GM23338 (cell line): Measurements from ENCODE around the gene P2RX7. TPM values are rescaled to one million over a fixed set of nuclear protein-coding genes. Genes with fewer than 3 reads are reported as not detected.
"Not testable (repeated sequence)": the region's sequence is repeated elsewhere in the genome, so short reads cannot be mapped to it uniquely, and the experiment has no call there.

Experiments used
- ATAC-seq: fragments of 200-7000 bp; cut with Tn5 transposase; 3 replicates; pipeline ENCODE4 v1.9.1; 2020
- DNase-seq: peaks from one replicate; pipeline ENCODE4 v3.0.0-alpha.2; 2015; ENCODE audit warnings: low spot score
- H2AFZ ChIP-seq: fragments of 200-600 bp; sonication (generic); 2 replicates; pipeline ENCODE4 v1.8.0; 2016; ENCODE audit warnings: antibody characterized with exemption, mild to moderate bottlenecking, moderate library complexity
- H3F3A ChIP-seq: fragments of 200-600 bp; sonication (generic); replicated peaks from 2 replicates; pipeline ENCODE4 v1.8.0; 2017; ENCODE audit warnings: antibody characterized with exemption, mixed run types, low read depth
- H3K27ac ChIP-seq: fragments of 200-600 bp; sonication (generic); 2 replicates; pipeline ENCODE4 v1.6.1; 2016; ENCODE audit warnings: low read depth
- H3K27me3 ChIP-seq: fragments of 200-600 bp; sonication (generic); 2 replicates; pipeline ENCODE4 v1.8.0; 2016; ENCODE audit warnings: mild to moderate bottlenecking, mixed run types, moderate library complexity; ENCODE audit not compliant: insufficient read depth
- H3K36me3 ChIP-seq: fragments of 200-600 bp; sonication (generic); 2 replicates; pipeline ENCODE4 v1.8.0; 2016; ENCODE audit warnings: mild to moderate bottlenecking; ENCODE audit not compliant: insufficient read depth
- H3K4me1 ChIP-seq: fragments of 200-600 bp; sonication (generic); 2 replicates; pipeline ENCODE4 v1.8.0; 2016; ENCODE audit warnings: mild to moderate bottlenecking, moderate library complexity; ENCODE audit not compliant: insufficient read depth
- H3K4me2 ChIP-seq: fragments of 200-600 bp; sonication (generic); 2 replicates; pipeline ENCODE4 v1.7.1; 2017; ENCODE audit warnings: mixed run types
- H3K4me3 ChIP-seq: fragments of 200-600 bp; sonication (generic); 2 replicates; pipeline ENCODE4 v1.6.1; 2016; ENCODE audit warnings: mixed run types
- H3K79me2 ChIP-seq: fragments of 200-600 bp; sonication (generic); replicated peaks from 2 replicates; pipeline ENCODE4 v1.8.0; 2017; ENCODE audit warnings: mild to moderate bottlenecking; ENCODE audit not compliant: insufficient read depth
- H3K9me2 ChIP-seq: fragments of 200-600 bp; sonication (generic); 2 replicates; pipeline ENCODE4 v1.8.0; 2017; ENCODE audit not compliant: insufficient read depth
- H4K20me1 ChIP-seq: fragments of 200-600 bp; sonication (generic); replicated peaks from 2 replicates; pipeline ENCODE4 v1.8.0; 2017; ENCODE audit warnings: mild to moderate bottlenecking; ENCODE audit not compliant: insufficient read depth
- H3K27ac Mint-ChIP-seq: 2 replicates; pipeline ENCODE4 v1.8.0; 2020; ENCODE audit warnings: inconsistent platforms, mild to moderate bottlenecking, moderate library complexity, mixed read lengths
- H3K27me3 Mint-ChIP-seq: 3 replicates; pipeline ENCODE4 v1.8.0; 2022; ENCODE audit warnings: low read depth, mild to moderate bottlenecking, moderate library complexity, mixed read lengths, inconsistent platforms; ENCODE audit not compliant: insufficient read depth, poor library complexity
- H3K36me3 Mint-ChIP-seq: 3 replicates; pipeline ENCODE4 v1.8.0; 2021; ENCODE audit warnings: low read depth, mild to moderate bottlenecking, inconsistent platforms, moderate library complexity, mixed read lengths
- H3K4me1 Mint-ChIP-seq: 3 replicates; pipeline ENCODE4 v1.8.0; 2020; ENCODE audit warnings: mild to moderate bottlenecking, inconsistent platforms, mixed read lengths
- H3K4me3 Mint-ChIP-seq: 3 replicates; pipeline ENCODE4 v1.8.0; 2021; ENCODE audit warnings: moderate library complexity, mild to moderate bottlenecking, inconsistent platforms, mixed read lengths
- H3K9me3 Mint-ChIP-seq: 3 replicates; pipeline ENCODE4 v1.8.0; 2020; ENCODE audit warnings: moderate library complexity, mild to moderate bottlenecking, inconsistent platforms, mixed read lengths
- NANOG ChIP-seq: IDR thresholded peaks from 2 replicates; pipeline ENCODE4 v1.6.1; 2016; ENCODE audit warnings: antibody characterized with exemption, borderline replicate concordance
- ZNF462 ChIP-seq: fragments of 250-450 bp; sonication (Bioruptor Pico); IDR thresholded peaks from 2 replicates; pipeline ENCODE4 v1.5.0; 2020; ENCODE audit warnings: mild to moderate bottlenecking, moderate library complexity
- polyA plus RNA-seq: library from polyadenylated mRNA; unstranded; fragments of >200 nt; fragmentation: Nextera tagmentation; extraction: Ambion mirVana; gene quantifications from 2 replicates; pipeline ENCODE4 v1.2.1, GENCODE V29; 2016
- total RNA-seq: library from RNA; depleted of rRNA; stranded (reverse); fragments of >200 nt; shearing (Covaris generic); gene quantifications from 2 replicates; pipeline ENCODE4 v1.2.3, GENCODE V29; 2014
- TF ChIP-seq, protein P1 (sequence below): IDR thresholded peaks from 2 replicates; pipeline ENCODE4 v1.6.1; 2016; ENCODE audit warnings: antibody characterized with exemption

P2RX7 gene
- total and polyA plus RNA-seq, 2 experiments from 2014 or later: 0.24 to 0.48 TPM

DNA sequence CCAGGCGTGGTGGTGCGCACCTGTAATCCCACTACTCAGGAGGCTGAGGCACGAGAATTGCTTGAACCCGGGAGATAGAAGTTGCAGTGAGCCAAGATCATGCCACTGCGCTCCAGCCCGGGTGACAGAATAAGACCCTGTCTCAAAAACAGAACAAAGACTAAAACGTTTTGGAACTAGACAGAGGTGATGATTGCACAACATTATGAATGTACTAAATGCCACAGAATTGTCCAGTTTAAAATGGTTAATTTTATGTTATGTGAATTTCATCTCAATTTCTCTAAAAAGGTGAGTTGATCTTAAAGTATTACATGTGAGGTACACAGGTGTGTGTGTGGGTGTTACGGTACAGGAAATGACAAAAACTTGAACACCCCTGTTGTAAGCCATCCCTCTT lies 93.7 kb downstream of the P2RX7 start (continued):
- no peak for TF ChIP-seq ZNF462 (CRISPR knock-in tag)

DNA sequence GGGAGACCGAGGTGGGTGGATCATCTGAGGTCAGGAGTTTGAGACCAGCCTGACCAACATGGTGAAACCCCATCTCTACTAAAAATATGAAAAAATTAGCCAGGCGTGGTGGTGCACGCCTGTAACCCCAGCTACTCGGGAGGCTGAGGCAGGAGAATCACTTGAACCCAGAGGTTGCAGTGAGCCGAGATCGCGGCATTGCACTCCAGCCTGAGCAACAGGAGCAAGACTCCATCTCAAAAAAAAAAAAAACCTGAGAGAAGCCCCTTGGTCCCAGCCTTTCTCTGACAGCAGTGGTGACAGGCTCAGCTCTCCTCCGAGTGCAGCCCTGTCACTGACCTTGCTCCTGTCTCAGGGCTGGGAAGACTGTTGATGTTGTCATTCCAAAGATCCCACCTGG lies 94.2 kb downstream of the P2RX7 start:
- H2AFZ ChIP-seq, H3F3A ChIP-seq, H3K9me3 Mint-ChIP-seq, H3K36me3 ChIP-seq, DNase-seq, ATAC-seq, H3K4me3 ChIP-seq, H3K36me3 Mint-ChIP-seq, H3K27me3 ChIP-seq, H3K4me1 Mint-ChIP-seq, H4K20me1 ChIP-seq, H3K79me2 ChIP-seq, H3K4me2 ChIP-seq, H3K9me2 ChIP-seq, H3K27me3 Mint-ChIP-seq, H3K27ac ChIP-seq, H3K27ac Mint-ChIP-seq, H3K4me3 Mint-ChIP-seq, H3K4me1 ChIP-seq: not testable (repeated sequence)

DNA sequence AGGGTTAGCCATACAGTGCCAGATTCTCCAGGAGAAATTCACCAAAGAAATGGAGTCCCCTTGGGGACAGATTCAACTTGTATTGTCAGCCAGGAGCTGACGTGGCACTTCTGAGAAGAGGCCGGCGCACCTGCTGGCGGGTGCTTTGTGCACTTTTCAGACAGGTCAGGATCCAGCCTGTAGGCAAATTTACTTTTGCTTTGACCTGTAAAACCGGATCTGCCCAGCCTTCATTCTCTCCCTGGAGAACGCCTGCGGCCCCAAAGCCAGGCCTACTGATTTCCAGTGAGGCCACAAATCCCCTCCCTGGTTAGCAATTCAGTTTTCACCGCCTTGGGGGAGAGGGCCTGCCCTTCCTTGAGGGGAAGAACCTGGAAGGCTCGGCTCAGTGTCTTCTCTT lies 94.6 kb downstream of the P2RX7 start:
- H3K36me3 ChIP-seq: 0 out of 2 replicates have a peak, but pooled peaks cover 2% of the 10 kb centered on the region
- no peaks in the 10 kb centered on the region for H3F3A ChIP-seq
- H3K4me2 ChIP-seq: no peak overlapping the region
- H3K9me3 Mint-ChIP-seq: no peaks in the 10 kb centered on the region
- no peak overlapping the region for H3K4me3 Mint-ChIP-seq
- no peaks in the 10 kb centered on the region for H3K4me1 ChIP-seq
- no peaks in the 10 kb centered on the region for H3K79me2 ChIP-seq
- H4K20me1 ChIP-seq: no peaks in the 10 kb centered on the region
- no peak overlapping the region for H3K27ac ChIP-seq
- no peak for ATAC-seq
- peaks cover 3% of the 10 kb centered on the region; the same call in 2 of the 3 replicates for H3K4me1 Mint-ChIP-seq
- no peak overlapping the region for H3K4me3 ChIP-seq
- H3K27ac Mint-ChIP-seq: no peak overlapping the region
- peaks cover 3% of the 10 kb centered on the region; the same call in 1 of the 3 replicates for H3K36me3 Mint-ChIP-seq
- no peaks in the 10 kb centered on the region for H3K27me3 ChIP-seq
- DNase-seq: no peak
- H2AFZ ChIP-seq: no peak overlapping the region
- H3K9me2 ChIP-seq: no peaks in the 10 kb centered on the region
- peaks cover 2% of the 10 kb centered on the region for H3K27me3 Mint-ChIP-seq
- no peak for TF ChIP-seq NANOG
- TF ChIP-seq, protein P1, sequence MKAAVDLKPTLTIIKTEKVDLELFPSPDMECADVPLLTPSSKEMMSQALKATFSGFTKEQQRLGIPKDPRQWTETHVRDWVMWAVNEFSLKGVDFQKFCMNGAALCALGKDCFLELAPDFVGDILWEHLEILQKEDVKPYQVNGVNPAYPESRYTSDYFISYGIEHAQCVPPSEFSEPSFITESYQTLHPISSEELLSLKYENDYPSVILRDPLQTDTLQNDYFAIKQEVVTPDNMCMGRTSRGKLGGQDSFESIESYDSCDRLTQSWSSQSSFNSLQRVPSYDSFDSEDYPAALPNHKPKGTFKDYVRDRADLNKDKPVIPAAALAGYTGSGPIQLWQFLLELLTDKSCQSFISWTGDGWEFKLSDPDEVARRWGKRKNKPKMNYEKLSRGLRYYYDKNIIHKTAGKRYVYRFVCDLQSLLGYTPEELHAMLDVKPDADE: no peak
- TF ChIP-seq ZNF462 (CRISPR knock-in tag): no peak
